ENCODE data around the gene FAM240B. TPM values are rescaled to one million over a fixed set of nuclear protein-coding genes. Genes with fewer than 3 reads are reported as not detected.

FAM240B gene
- total and polyA plus RNA-seq, 2 donors = not detected

- H3K36me3 ChIP-seq (ENCODE audit: insufficient read depth) = no peaks in the 10 kb centered on the region
- no peak overlapping the region for H3K27ac ChIP-seq (ENCODE audit: low read depth)
- DNase-seq (ENCODE audit: extremely low spot score) = no peak
- WGBS = 22% methylated on average over 10 of the region's 10 CpGs
- H3K4me1 ChIP-seq (ENCODE audit: insufficient read depth) = no peaks in the 10 kb centered on the region
- no peak overlapping the region for H3K4me3 ChIP-seq (ENCODE audit: low read depth, low read length)
Measured at GRCh38 chr9:38727497-38728001, 7.6 kb upstream of the FAM240B start.

GRCh38 chr9:38724754-38725153, 4.8 kb upstream of the FAM240B start:
- H3K36me3 ChIP-seq (ENCODE audit: insufficient read depth) = no peaks in the 10 kb centered on the region
- no peaks in the 10 kb centered on the region for H3K4me1 ChIP-seq (ENCODE audit: insufficient read depth)
- H3K27ac ChIP-seq (ENCODE audit: low read depth) = no peak overlapping the region
- no peak for DNase-seq (ENCODE audit: extremely low spot score)
- no peak overlapping the region for H3K4me3 ChIP-seq (ENCODE audit: low read depth, low read length)
- whole genome bisulfite sequencing = 76% methylated on average over 10 of the region's 10 CpGs

GRCh38 chr9:38718148-38718547, 1.8 kb downstream of the FAM240B start:
- Histone ChIP-seq H3K27ac (ENCODE audit: low read depth) (no peak overlapping the region), H3K4me3 (ENCODE audit: low read depth, low read length) (no peak overlapping the region), H3K4me1 (ENCODE audit: insufficient read depth) (no peaks in the 10 kb centered on the region), H3K36me3 (ENCODE audit: insufficient read depth) (no peaks in the 10 kb centered on the region)
- WGBS = 90% methylated on average over 1 of the region's 1 CpG
- no peak for DNase-seq (ENCODE audit: extremely low spot score)

- H3K4me3 ChIP-seq (ENCODE audit: low read depth, low read length) = no peak overlapping the region
- H3K4me1 ChIP-seq (ENCODE audit: insufficient read depth) = no peaks in the 10 kb centered on the region
- H3K36me3 ChIP-seq (ENCODE audit: insufficient read depth) = no peaks in the 10 kb centered on the region
- no peak overlapping the region for H3K27ac ChIP-seq (ENCODE audit: low read depth)
- WGBS = 33% methylated on average over 2 of the region's 2 CpGs
- no peak for DNase-seq (ENCODE audit: extremely low spot score)
Measured at GRCh38 chr9:38715684-38716083, 4.2 kb downstream of the FAM240B start.

- DNase-seq (ENCODE audit: extremely low spot score) = no peak
- Histone ChIP-seq H3K27ac (ENCODE audit: low read depth) (no peak overlapping the region), H3K4me1 (ENCODE audit: insufficient read depth) (no peaks in the 10 kb centered on the region), H3K36me3 (ENCODE audit: insufficient read depth) (no peaks in the 10 kb centered on the region), H3K4me3 (ENCODE audit: low read depth, low read length) (no peak overlapping the region)
- 70% methylated on average over 5 of the region's 5 CpGs for WGBS
Measured at GRCh38 chr9:38713426-38713825, 6.5 kb downstream of the FAM240B start.

GRCh38 chr9:38708759-38709158, 11.2 kb downstream of the FAM240B start:
- Histone ChIP-seq H3K27ac (ENCODE audit: low read depth) (no peak overlapping the region), H3K36me3 (ENCODE audit: insufficient read depth) (no peaks in the 10 kb centered on the region), H3K4me3 (ENCODE audit: low read depth, low read length) (no peak overlapping the region), H3K4me1 (ENCODE audit: insufficient read depth) (no peaks in the 10 kb centered on the region)
- 34% methylated on average over 3 of the region's 3 CpGs for WGBS
- no peak for DNase-seq (ENCODE audit: extremely low spot score)

GRCh38 chr9:38707885-38708637, 11.9 kb downstream of the FAM240B start:
- no peaks in the 10 kb centered on the region for H3K4me1 ChIP-seq (ENCODE audit: insufficient read depth)
- H3K4me3 ChIP-seq (ENCODE audit: low read depth, low read length) = no peak overlapping the region
- WGBS = 61% methylated on average over 10 of the region's 10 CpGs
- no peaks in the 10 kb centered on the region for H3K36me3 ChIP-seq (ENCODE audit: insufficient read depth)
- no peak for DNase-seq (ENCODE audit: extremely low spot score)
- H3K27ac ChIP-seq (ENCODE audit: low read depth) = no peak overlapping the region

GRCh38 chr9:38706493-38706892, 13.4 kb downstream of the FAM240B start:
- DNase-seq (ENCODE audit: extremely low spot score) = no peak

GRCh38 chr9:38705917-38706316, 14.0 kb downstream of the FAM240B start:
- Histone ChIP-seq H3K27ac (ENCODE audit: low read depth) (no peak overlapping the region), H3K4me1 (ENCODE audit: insufficient read depth) (no peaks in the 10 kb centered on the region), H3K36me3 (ENCODE audit: insufficient read depth) (no peaks in the 10 kb centered on the region), H3K4me3 (ENCODE audit: low read depth, low read length) (no peak overlapping the region)
- WGBS = 82% methylated on average over 6 of the region's 6 CpGs
- DNase-seq (ENCODE audit: extremely low spot score) = no peak

More at GRCh38 chr9:38706493-38706892, 13.4 kb downstream of the FAM240B start:
- H3K4me3 ChIP-seq (ENCODE audit: low read depth, low read length) = no peak overlapping the region
- no peak overlapping the region for H3K27ac ChIP-seq (ENCODE audit: low read depth)
- WGBS = 55% methylated on average over 7 of the region's 7 CpGs
- no peaks in the 10 kb centered on the region for H3K4me1 ChIP-seq (ENCODE audit: insufficient read depth)
- no peaks in the 10 kb centered on the region for H3K36me3 ChIP-seq (ENCODE audit: insufficient read depth)

GRCh38 chr9:38700695-38701094, 19.2 kb downstream of the FAM240B start:
- DNase-seq (ENCODE audit: extremely low spot score) = no peak
- no peak overlapping the region for H3K4me3 ChIP-seq (ENCODE audit: low read depth, low read length)
- no peaks in the 10 kb centered on the region for H3K4me1 ChIP-seq (ENCODE audit: insufficient read depth)
- no peak overlapping the region for H3K27ac ChIP-seq (ENCODE audit: low read depth)
- no peaks in the 10 kb centered on the region for H3K36me3 ChIP-seq (ENCODE audit: insufficient read depth)
- WGBS = 55% methylated on average over 1 of the region's 1 CpG

- WGBS = 88% methylated on average over 7 of the region's 7 CpGs
- H3K4me3 ChIP-seq (ENCODE audit: low read depth, low read length) = no peak overlapping the region
- no peaks in the 10 kb centered on the region for H3K36me3 ChIP-seq (ENCODE audit: insufficient read depth)
- H3K4me1 ChIP-seq (ENCODE audit: insufficient read depth) = no peaks in the 10 kb centered on the region
- H3K27ac ChIP-seq (ENCODE audit: low read depth) = no peak overlapping the region
- DNase-seq (ENCODE audit: extremely low spot score) = no peak
Measured at GRCh38 chr9:38699337-38699736, 20.6 kb downstream of the FAM240B start.

- DNase-seq (ENCODE audit: extremely low spot score) = no peak
- no peaks in the 10 kb centered on the region for H3K36me3 ChIP-seq (ENCODE audit: insufficient read depth)
- no peak overlapping the region for H3K4me3 ChIP-seq (ENCODE audit: low read depth, low read length)
- 59% methylated on average over 2 of the region's 2 CpGs for WGBS
- H3K4me1 ChIP-seq (ENCODE audit: insufficient read depth) = no peaks in the 10 kb centered on the region
- H3K27ac ChIP-seq (ENCODE audit: low read depth) = no peak overlapping the region
Measured at GRCh38 chr9:38697776-38698300, 22.1 kb downstream of the FAM240B start.

- WGBS = 91% methylated on average over 3 of the region's 3 CpGs
- H3K27ac ChIP-seq (ENCODE audit: low read depth) = no peak overlapping the region
- no peak for DNase-seq (ENCODE audit: extremely low spot score)
Measured at GRCh38 chr9:38696999-38697398, 22.9 kb downstream of the FAM240B start.

GRCh38 chr9:38694676-38695075, 25.3 kb downstream of the FAM240B start:
- no peak for DNase-seq (ENCODE audit: extremely low spot score)
- Histone ChIP-seq H3K36me3 (ENCODE audit: insufficient read depth) (no peaks in the 10 kb centered on the region), H3K4me3 (ENCODE audit: low read depth, low read length) (no peak overlapping the region), H3K4me1 (ENCODE audit: insufficient read depth) (no peaks in the 10 kb centered on the region), H3K27ac (ENCODE audit: low read depth) (no peak overlapping the region)
- WGBS = 78% methylated on average over 10 of the region's 10 CpGs

More at GRCh38 chr9:38696999-38697398, 22.9 kb downstream of the FAM240B start:
- Histone ChIP-seq H3K4me3 (ENCODE audit: low read depth, low read length) (no peak overlapping the region), H3K4me1 (ENCODE audit: insufficient read depth) (no peaks in the 10 kb centered on the region), H3K36me3 (ENCODE audit: insufficient read depth) (no peaks in the 10 kb centered on the region)
